K562 (cell line): ENCODE data around the gene B9D2. TPM values are rescaled to one million over a fixed set of nuclear protein-coding genes. Genes with fewer than 3 reads are reported as not detected.
A peak's percentile ranks its signal among the peaks of the same experiment; 100 is the strongest.

Source experiments
- ADNP ChIP-seq: fragments of 200-800 bp; sonication (Bioruptor generic); IDR thresholded peaks from 2 replicates; pipeline ENCODE4 v1.6.1; 2016; ENCODE audit warnings: missing genetic modification characterization, missing compliant biosample characterization
- ARID3A ChIP-seq: IDR thresholded peaks from 2 replicates; pipeline ENCODE4 v1.6.1; 2012; ENCODE audit warnings: low read depth, low read length, improper control_type of control experiment, borderline replicate concordance
- ARNT ChIP-seq, 2 experiments: fragments of 450-650 bp; IDR thresholded peaks; 2 replicates each; pipeline ENCODE4 v1.6.1; 2016; ENCODE audit warnings: mild to moderate bottlenecking in 1 of 2
- CCNT2 ChIP-seq: IDR thresholded peaks from 2 replicates; pipeline ENCODE4 v1.6.1; 2011; ENCODE audit warnings: borderline replicate concordance, low read depth, mild to moderate bottlenecking, moderate library complexity, mixed read lengths, low read length; ENCODE audit not compliant: insufficient read length; ENCODE audit errors: extremely low read depth
- COPS2 ChIP-seq: fragments of 450-650 bp; conservative IDR thresholded peaks from 2 replicates; pipeline ENCODE4 v1.6.1; 2016; ENCODE audit warnings: mild to moderate bottlenecking, moderate library complexity
- CREM ChIP-seq: IDR thresholded peaks from 2 replicates; pipeline ENCODE4 v1.6.1; 2014; ENCODE audit warnings: antibody characterized with exemption, low read depth
- CTBP1 ChIP-seq: fragments of 450-650 bp; IDR thresholded peaks from 2 replicates; pipeline ENCODE4 v1.6.1; 2016; ENCODE audit warnings: borderline replicate concordance
- CTCF ChIP-seq, 3 experiments: IDR thresholded peaks in 2 of 3; conservative IDR thresholded peaks in 1 of 3; 2 replicates each; pipeline ENCODE4 v1.5.1; 2011 to 2012; ENCODE audit warnings: low read length in 3 of 3, mild to moderate bottlenecking in 3 of 3, control low read depth in 2 of 3, improper control_type of control experiment in 1 of 3, inconsistent platforms in 1 of 3, low read depth in 1 of 3, mixed read lengths in 1 of 3, moderate library complexity in 1 of 3; ENCODE audit not compliant: insufficient read depth in 2 of 3
- CXXC5 ChIP-seq: fragments of 250-450 bp; sonication (Bioruptor Pico); IDR thresholded peaks from 2 replicates; pipeline ENCODE4 v1.8.0; 2022; ENCODE audit warnings: inconsistent platforms, mild to moderate bottlenecking, moderate library complexity
- DPF2 ChIP-seq: fragments of 450-650 bp; IDR thresholded peaks from 2 replicates; pipeline ENCODE4 v1.6.1; 2016
- FOSL1 ChIP-seq: fragments of 200-800 bp; sonication (Bioruptor generic); conservative IDR thresholded peaks from 2 replicates; pipeline ENCODE4 v1.6.1; 2016; ENCODE audit warnings: missing genetic modification characterization, missing compliant biosample characterization
- FOXJ2 ChIP-seq: fragments of 200-800 bp; sonication (Bioruptor generic); IDR thresholded peaks from 2 replicates; pipeline ENCODE4 v1.6.1; 2016; ENCODE audit warnings: missing genetic modification characterization, missing compliant biosample characterization
- FOXK2 ChIP-seq, 2 experiments: fragments of 450-650 bp; IDR thresholded peaks in 1 of 2; conservative IDR thresholded peaks in 1 of 2; 2 replicates each; pipeline ENCODE4 v1.6.1; 2016; ENCODE audit warnings: low read depth in 2 of 2, mild to moderate bottlenecking in 1 of 2
- GABPA ChIP-seq: fragments of 200-800 bp; sonication (Bioruptor generic); conservative IDR thresholded peaks from 2 replicates; pipeline ENCODE4 v1.6.1; 2016; ENCODE audit warnings: low read depth, missing genetic modification characterization, missing compliant biosample characterization
- HDGF ChIP-seq: fragments of 450-650 bp; IDR thresholded peaks from 2 replicates; pipeline ENCODE4 v1.6.1; 2016
- MAFK ChIP-seq: IDR thresholded peaks from 2 replicates; pipeline ENCODE4 v1.6.1; 2011; ENCODE audit warnings: low read length, improper control_type of control experiment
- POLR2G ChIP-seq: fragments of 200-400 bp; formaldehyde crosslinking; IDR thresholded peaks from 2 replicates; pipeline ENCODE4 v1.6.1; 2017; ENCODE audit warnings: low read depth, mild to moderate bottlenecking, antibody characterized with exemption, low read length, moderate library complexity
- RBM22 ChIP-seq: fragments of 200-400 bp; formaldehyde crosslinking; IDR thresholded peaks from 2 replicates; pipeline ENCODE4 v1.6.1; 2018; ENCODE audit warnings: low read length, low read depth; ENCODE audit not compliant: poor library complexity, severe bottlenecking
- SMAD1 ChIP-seq: fragments of 150-350 bp; IDR thresholded peaks from 2 replicates; pipeline ENCODE4 v1.6.1; 2014; ENCODE audit warnings: low read length, low read depth; ENCODE audit not compliant: partially characterized antibody
- SPI1 ChIP-seq: IDR thresholded peaks from 2 replicates; pipeline ENCODE4 v1.6.1; 2011; ENCODE audit warnings: low read depth, low read length, control low read depth, borderline replicate concordance
- SRF ChIP-seq, 2 experiments: fragments of 250-450, 450-650 bp in 1 of 2; sonication (Bioruptor Pico) in 1 of 2; sonication (generic) in 1 of 2; formaldehyde crosslinking; IDR thresholded peaks; 2 replicates each; pipeline versions ENCODE4 v1.5.0 to v1.5.1; 2020 to 2022; ENCODE audit warnings: mild to moderate bottlenecking in 1 of 2, missing genetic modification reagents in 1 of 2
- TCFL5 ChIP-seq: fragments of 250-450 bp; sonication (Bioruptor Pico); conservative IDR thresholded peaks from 2 replicates; pipeline ENCODE4 v1.6.1; 2021; ENCODE audit warnings: mild to moderate bottlenecking, moderate library complexity, matching md5 sums
- TRIM24 ChIP-seq, 2 experiments: fragments of 450-650 bp; IDR thresholded peaks; 2 replicates each; pipeline ENCODE4 v1.6.1; 2016
- U2AF1 ChIP-seq: fragments of 200-400 bp; formaldehyde crosslinking; optimal IDR thresholded peaks from 2 replicates; pipeline ENCODE3; 2017; ENCODE audit warnings: mild to moderate bottlenecking, low read depth, low read length, moderate library complexity
- ZNF12 ChIP-seq: sonication (generic); formaldehyde crosslinking; IDR thresholded peaks from 2 replicates; pipeline ENCODE4 v1.4.0; 2020; ENCODE audit warnings: mild to moderate bottlenecking, missing genetic modification reagents
- ZNF24 ChIP-seq: fragments of 450-650 bp; IDR thresholded peaks from 2 replicates; pipeline ENCODE4 v1.6.1; 2016
- ZNF780A ChIP-seq: fragments of 250-450 bp; sonication (Bioruptor Pico); IDR thresholded peaks from 2 replicates; pipeline ENCODE4 v1.5.0; 2021; ENCODE audit warnings: mild to moderate bottlenecking
- polyA plus RNA-seq, 8 experiments: library from polyadenylated mRNA; depleted of rRNA in 4 of 8; stranded (reverse) in 5 of 8; unstranded in 3 of 8; fragments of >200 nt; fragmentation: Nextera tagmentation in 2 of 8; fragmentation: Illumina TruSeq in 1 of 8; extraction: Ambion mirVana in 2 of 8; extraction: Trizol in 1 of 8; gene quantifications; 2 replicates each; pipeline versions ENCODE4 v1.2.1 to v1.2.3, GENCODE V29; 2011 to 2014; ENCODE audit warnings: inconsistent platforms in 1 of 8, missing spikeins in 1 of 8
- total RNA-seq, 7 experiments: library from RNA; depleted of rRNA in 6 of 7; stranded (reverse); fragments of >200 nt in 6 of 7; fragmentation: Illumina TruSeq in 2 of 7; extraction: Trizol in 2 of 7; gene quantifications; 2 replicates each; pipeline versions ENCODE4 v1.2.1 to v1.2.3, GENCODE V29; 2011 to 2021; ENCODE audit warnings: low replicate concordance in 1 of 7

The B9D2 gene
- total and polyA plus RNA-seq, 9 of the 15 experiments (the other 6 are each of a cell fraction or from before 2014, with no cell fraction given) = 0.83 to 6.9 (median 2.8) TPM

- peak; percentile 54; the same call in 1 of the 2 replicates for TF ChIP-seq FOSL1 (tag)
- TF ChIP-seq TCFL5 = no peak
- no peak for TF ChIP-seq ZNF12
- no peak for TF ChIP-seq ARID3A
- peak; percentile 46; the same call in 1 of the 2 replicates for TF ChIP-seq DPF2
- TF ChIP-seq CTBP1 = peak; percentile 32; the same call in 1 of the 2 replicates
- TF ChIP-seq FOXK2 (conservative IDR thresholded peaks at IDR 0.05 in 1 of 2, IDR thresholded peaks at IDR 0.05 in 1 of 2; ENCODE audit: low read depth in 2 of 2) = 0 out of 4 replicates have a peak, but pooled peaks of 1 of the 2 experiments have one; percentile 24
- TF ChIP-seq SMAD1 = no peak
- no peak for TF ChIP-seq FOXJ2
- no peak for TF ChIP-seq ZNF24
- TF ChIP-seq CCNT2 = peak; percentile 51
- peak; percentile 50; the same call in 1 of the 2 replicates for TF ChIP-seq CREM
- peak; percentile 24 for TF ChIP-seq RBM22
- TF ChIP-seq CTCF (IDR thresholded peaks at IDR 0.05 in 2 of 3, conservative IDR thresholded peaks at IDR 0.05 in 1 of 3; ENCODE audit: insufficient read depth in 2 of 3, low read depth in 1 of 3, low read length in 3 of 3) = no peak
- no peak for TF ChIP-seq MAFK
- no peak for TF ChIP-seq ADNP
- TF ChIP-seq ARNT (IDR thresholded peaks at IDR 0.05) = no peak
- no peak for TF ChIP-seq SPI1
- 0 out of 4 replicates have a peak, but pooled peaks of 1 of the 2 experiments have one; percentile 20 for TF ChIP-seq SRF (CRISPR knock-in tag; IDR thresholded peaks at IDR 0.05)
- no peak for TF ChIP-seq CXXC5 (CRISPR knock-in tag)
- TF ChIP-seq U2AF1 = no peak
- TF ChIP-seq COPS2 = no peak
- peak; percentile 51 for TF ChIP-seq GABPA (tag)
- no peak; the same call in 1 of the 2 replicates for TF ChIP-seq ZNF780A (CRISPR knock-in tag)
- TF ChIP-seq POLR2G = peak; percentile 34; the same call in 1 of the 2 replicates
- no peak for TF ChIP-seq HDGF
- 0 out of 4 replicates have a peak, but pooled peaks of 1 of the 2 experiments have one; percentile 57 for TF ChIP-seq TRIM24 (IDR thresholded peaks at IDR 0.05)
Observed at GRCh38 chr19:41324921-41325639, 38.9 kb downstream of the B9D2 start (continued).
